ENCODE measurements around the gene NBDY.

NBDY gene

DNA sequence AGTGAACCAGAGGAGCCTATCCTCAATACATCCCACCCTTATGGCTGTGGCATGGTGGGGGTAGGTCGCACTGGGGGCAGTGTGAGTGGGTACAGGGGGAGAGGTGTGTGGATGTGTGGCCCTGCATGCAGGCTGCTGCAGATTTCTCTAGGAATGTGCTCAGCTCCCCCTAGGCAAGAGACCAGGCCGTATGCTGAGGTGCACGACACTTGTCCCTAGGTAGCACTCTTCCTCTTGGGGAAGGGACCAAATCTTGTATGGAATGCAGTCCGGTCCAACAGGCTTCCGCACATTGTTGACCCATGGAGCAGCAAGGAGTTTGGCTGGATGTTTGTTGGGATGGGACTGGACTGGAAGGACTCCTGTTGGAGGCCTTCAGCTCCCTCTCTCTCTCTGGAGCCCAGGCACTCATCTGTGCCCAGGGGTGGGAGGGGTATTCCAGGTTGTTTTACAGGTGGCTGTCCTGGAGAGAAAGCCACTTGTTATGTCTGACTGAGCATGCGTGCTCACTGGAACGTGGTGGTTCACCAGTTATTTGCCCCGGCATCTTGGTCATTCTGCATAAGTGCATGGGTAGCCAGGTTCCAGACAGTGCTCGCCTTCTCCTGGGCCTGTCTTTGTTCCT, 55.1 kb downstream of the NBDY start:
- no peaks in the 10 kb centered on the region for H3K36me3 ChIP-seq (ENCODE audit: insufficient read depth, low read length)
- no peak overlapping the region for H3K27ac ChIP-seq
- H3K9me3 ChIP-seq (ENCODE audit: low read depth, low read length), result no peaks in the 10 kb centered on the region
- DNase-seq (ENCODE audit: low read depth, low spot score), result no peak
- no peak for TF ChIP-seq POLR2AphosphoS5 (IDR thresholded peaks at IDR 0.05; ENCODE audit: borderline replicate concordance, low read depth, low read length)
- no peak for TF ChIP-seq EZH2 (IDR thresholded peaks at IDR 0.05)
- no peak for TF ChIP-seq FOXP2 (optimal IDR thresholded peaks at IDR 0.05; ENCODE audit: control extremely low read depth, extremely low read length, insufficient read depth)
- no peak overlapping the region for H3K4me3 ChIP-seq
- no peak overlapping the region for H3K9ac ChIP-seq (ENCODE audit: insufficient read length)

GRCh38 chrX:56784666-56785065, 55.6 kb downstream of the NBDY start:
- no peak for DNase-seq (ENCODE audit: low read depth, low spot score)
- Histone ChIP-seq H3K27ac (no peak overlapping the region), H3K9me3 (ENCODE audit: low read depth, low read length) (no peaks in the 10 kb centered on the region), H3K4me3 (no peak overlapping the region), H3K9ac (ENCODE audit: insufficient read length) (no peak overlapping the region), H3K36me3 (ENCODE audit: insufficient read depth, low read length) (no peaks in the 10 kb centered on the region)
- TF ChIP-seq EZH2 (IDR thresholded peaks at IDR 0.05) (no peak), POLR2AphosphoS5 (IDR thresholded peaks at IDR 0.05; ENCODE audit: borderline replicate concordance, low read depth, low read length) (no peak), FOXP2 (optimal IDR thresholded peaks at IDR 0.05; ENCODE audit: control extremely low read depth, extremely low read length, insufficient read depth) (no peak)

GRCh38 chrX:56785442-56785841, 56.4 kb downstream of the NBDY start:
- no peak for DNase-seq (ENCODE audit: low read depth, low spot score)
- H3K9ac ChIP-seq (ENCODE audit: insufficient read length), result no peak overlapping the region
- H3K27ac ChIP-seq, result no peak overlapping the region
- TF ChIP-seq FOXP2 (optimal IDR thresholded peaks at IDR 0.05; ENCODE audit: control extremely low read depth, extremely low read length, insufficient read depth) (no peak), EZH2 (IDR thresholded peaks at IDR 0.05) (no peak), POLR2AphosphoS5 (IDR thresholded peaks at IDR 0.05; ENCODE audit: borderline replicate concordance, low read depth, low read length) (no peak)
- H3K4me3 ChIP-seq, result no peak overlapping the region
- no peaks in the 10 kb centered on the region for H3K36me3 ChIP-seq (ENCODE audit: insufficient read depth, low read length)
- H3K9me3 ChIP-seq (ENCODE audit: low read depth, low read length), result no peaks in the 10 kb centered on the region

DNA sequence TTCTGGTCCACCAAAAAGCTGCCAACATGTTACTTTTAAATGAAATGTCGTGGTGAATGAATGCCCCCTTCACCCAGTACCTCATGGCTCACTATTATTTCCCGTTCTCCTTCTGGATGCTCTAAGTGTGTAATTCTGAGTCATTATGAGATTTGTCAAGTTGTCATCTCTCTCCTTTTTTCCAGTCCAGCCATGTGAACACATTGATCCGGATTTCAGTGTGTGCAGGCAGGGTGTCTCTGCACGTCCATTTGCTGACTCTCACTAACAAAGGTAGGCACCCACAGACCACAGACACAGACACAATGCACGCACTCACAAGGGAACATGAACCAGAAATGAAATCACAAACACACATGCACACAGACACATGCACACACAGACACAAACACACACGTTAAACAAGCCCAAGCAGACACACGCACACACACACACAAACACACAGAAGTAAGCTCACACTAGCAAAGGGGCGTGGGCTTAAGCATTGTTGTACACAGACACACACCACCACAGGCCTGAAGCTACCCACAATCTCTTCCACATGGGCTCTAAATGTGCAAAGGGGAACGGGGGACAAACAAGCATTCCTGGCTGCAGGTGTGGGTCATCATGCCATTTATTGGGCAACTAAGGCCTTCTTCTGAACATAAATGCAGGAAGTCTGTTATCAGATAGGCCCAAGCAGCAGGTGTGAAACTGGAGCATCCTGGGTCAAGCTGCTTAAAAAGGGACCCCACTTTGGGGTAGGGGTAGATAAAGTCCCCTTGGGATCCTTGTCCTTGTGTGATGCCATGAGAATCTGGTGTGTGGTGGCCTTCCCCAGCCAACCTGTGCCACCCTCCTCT, 58.1 kb downstream of the NBDY start:
- TF ChIP-seq EZH2 (IDR thresholded peaks at IDR 0.05) (no peak), POLR2AphosphoS5 (IDR thresholded peaks at IDR 0.05; ENCODE audit: borderline replicate concordance, low read depth, low read length) (no peak), FOXP2 (optimal IDR thresholded peaks at IDR 0.05; ENCODE audit: control extremely low read depth, extremely low read length, insufficient read depth) (no peak)
- H3K4me3 ChIP-seq, result no peak overlapping the region
- DNase-seq (ENCODE audit: low read depth, low spot score), result no peak
- H3K9me3 ChIP-seq (ENCODE audit: low read depth, low read length), result no peaks in the 10 kb centered on the region
- H3K36me3 ChIP-seq (ENCODE audit: insufficient read depth, low read length), result no peaks in the 10 kb centered on the region
- no peak overlapping the region for H3K27ac ChIP-seq
- H3K9ac ChIP-seq (ENCODE audit: insufficient read length), result no peak overlapping the region

- H3K9ac ChIP-seq (ENCODE audit: insufficient read length), result no peak overlapping the region
- no peaks in the 10 kb centered on the region for H3K9me3 ChIP-seq (ENCODE audit: low read depth, low read length)
- DNase-seq (ENCODE audit: low read depth, low spot score), result no peak
- H3K4me3 ChIP-seq, result no peak overlapping the region
- TF ChIP-seq EZH2 (IDR thresholded peaks at IDR 0.05), result no peak
- no peak for TF ChIP-seq FOXP2 (optimal IDR thresholded peaks at IDR 0.05; ENCODE audit: control extremely low read depth, extremely low read length, insufficient read depth)
- TF ChIP-seq POLR2AphosphoS5 (IDR thresholded peaks at IDR 0.05; ENCODE audit: borderline replicate concordance, low read depth, low read length), result no peak
- no peak overlapping the region for H3K27ac ChIP-seq
- no peaks in the 10 kb centered on the region for H3K36me3 ChIP-seq (ENCODE audit: insufficient read depth, low read length)
Observed at GRCh38 chrX:56787734-56788152, 58.7 kb downstream of the NBDY start.

DNA sequence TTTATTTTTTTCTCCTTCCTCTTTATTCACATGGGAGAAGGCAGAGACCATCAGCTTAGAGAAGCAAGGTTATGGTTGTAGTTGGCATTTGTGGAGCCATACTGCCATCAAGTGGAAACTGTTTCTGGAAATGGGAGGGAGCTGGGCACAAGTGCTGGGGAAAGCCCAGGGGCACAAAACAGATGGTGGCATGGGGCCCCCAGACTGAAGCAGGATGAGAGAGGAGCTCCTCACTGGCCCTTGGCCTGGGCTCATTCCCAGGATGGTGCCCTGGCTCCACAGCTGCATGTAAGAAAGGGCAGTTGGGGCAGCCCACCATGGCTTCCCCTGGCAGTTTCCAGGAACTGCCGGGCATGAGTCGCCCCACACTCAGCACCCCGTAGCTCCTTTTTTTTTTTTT, 59.2 kb downstream of the NBDY start:
- Histone ChIP-seq H3K9ac (ENCODE audit: insufficient read length) (no peak overlapping the region), H3K27ac (no peak overlapping the region), H3K36me3 (ENCODE audit: insufficient read depth, low read length) (no peaks in the 10 kb centered on the region), H3K4me3 (no peak overlapping the region), H3K9me3 (ENCODE audit: low read depth, low read length) (no peaks in the 10 kb centered on the region)
- no peak for DNase-seq (ENCODE audit: low read depth, low spot score)
- no peak for TF ChIP-seq FOXP2 (optimal IDR thresholded peaks at IDR 0.05; ENCODE audit: control extremely low read depth, extremely low read length, insufficient read depth)

DNA sequence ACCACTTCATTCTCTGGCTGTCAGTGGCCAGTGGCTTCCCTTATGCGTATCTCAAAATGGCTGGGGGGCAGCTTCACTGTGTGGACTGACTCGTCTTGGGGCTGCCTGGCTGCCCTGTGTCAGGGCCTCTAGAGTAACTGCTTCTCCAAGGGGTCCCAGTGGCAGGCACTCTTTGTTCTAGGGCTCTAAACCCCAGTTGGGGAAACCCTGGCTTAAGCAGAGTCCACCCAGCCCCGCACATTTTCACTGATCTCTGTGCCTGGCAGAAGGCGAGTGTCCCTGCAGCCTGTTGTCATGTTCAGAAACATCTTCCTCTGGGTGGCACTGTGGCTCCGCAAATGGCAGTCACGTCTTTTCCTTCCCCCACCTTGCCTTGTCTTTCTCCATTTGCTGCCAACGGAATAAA, 59.7 kb downstream of the NBDY start:
- H3K4me3 ChIP-seq, result no peak overlapping the region
- H3K9ac ChIP-seq (ENCODE audit: insufficient read length), result no peak overlapping the region
- H3K9me3 ChIP-seq (ENCODE audit: low read depth, low read length), result no peaks in the 10 kb centered on the region
- no peak for DNase-seq (ENCODE audit: low read depth, low spot score)
- H3K27ac ChIP-seq, result no peak overlapping the region
- TF ChIP-seq FOXP2 (optimal IDR thresholded peaks at IDR 0.05; ENCODE audit: control extremely low read depth, extremely low read length, insufficient read depth) (no peak), EZH2 (IDR thresholded peaks at IDR 0.05) (no peak), POLR2AphosphoS5 (IDR thresholded peaks at IDR 0.05; ENCODE audit: borderline replicate concordance, low read depth, low read length) (no peak)
- no peaks in the 10 kb centered on the region for H3K36me3 ChIP-seq (ENCODE audit: insufficient read depth, low read length)

GRCh38 chrX:56789518-56790070, 60.6 kb downstream of the NBDY start:
- Histone ChIP-seq H3K27ac (no peak overlapping the region), H3K36me3 (ENCODE audit: insufficient read depth, low read length) (no peaks in the 10 kb centered on the region), H3K4me3 (no peak overlapping the region), H3K9me3 (ENCODE audit: low read depth, low read length) (no peaks in the 10 kb centered on the region), H3K9ac (ENCODE audit: insufficient read length) (no peak overlapping the region)
- TF ChIP-seq POLR2AphosphoS5 (IDR thresholded peaks at IDR 0.05; ENCODE audit: borderline replicate concordance, low read depth, low read length) (no peak), FOXP2 (optimal IDR thresholded peaks at IDR 0.05; ENCODE audit: control extremely low read depth, extremely low read length, insufficient read depth) (no peak), EZH2 (IDR thresholded peaks at IDR 0.05) (no peak)
- no peak for DNase-seq (ENCODE audit: low read depth, low spot score)

All from SK-N-MC (cell line).